OCI-M1 (cell line): ENCODE measurements around the gene PRR27.
"Not testable (repeated sequence)": the region's sequence is repeated elsewhere in the genome, so short reads cannot be mapped to it uniquely, and the experiment has no call there.

Source experiments
- DNase-seq: peaks from one replicate; lab custom pipeline; 2025; lab: John Stamatoyannopoulos, UW

Gene PRR27

DNA sequence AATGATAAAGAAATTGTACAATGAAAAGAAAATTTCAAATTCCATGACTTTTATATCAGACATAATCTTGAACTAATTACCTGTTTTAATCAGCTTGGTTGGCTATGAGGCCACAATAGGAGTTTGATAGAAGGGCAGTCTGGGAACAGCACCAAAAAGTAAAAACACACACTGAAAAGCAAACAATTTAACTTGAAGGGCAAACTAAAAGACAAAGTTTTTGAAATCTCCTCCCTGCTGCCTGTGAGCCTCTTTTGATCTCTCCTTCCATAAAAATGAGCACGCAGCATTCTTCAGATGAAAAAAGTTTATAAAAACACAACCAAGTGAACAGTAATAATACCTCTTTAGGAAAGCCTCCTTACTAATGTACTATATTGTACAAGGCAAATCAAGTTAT is 49.6 kb downstream of the PRR27 start:
- no peak for DNase-seq

DNA sequence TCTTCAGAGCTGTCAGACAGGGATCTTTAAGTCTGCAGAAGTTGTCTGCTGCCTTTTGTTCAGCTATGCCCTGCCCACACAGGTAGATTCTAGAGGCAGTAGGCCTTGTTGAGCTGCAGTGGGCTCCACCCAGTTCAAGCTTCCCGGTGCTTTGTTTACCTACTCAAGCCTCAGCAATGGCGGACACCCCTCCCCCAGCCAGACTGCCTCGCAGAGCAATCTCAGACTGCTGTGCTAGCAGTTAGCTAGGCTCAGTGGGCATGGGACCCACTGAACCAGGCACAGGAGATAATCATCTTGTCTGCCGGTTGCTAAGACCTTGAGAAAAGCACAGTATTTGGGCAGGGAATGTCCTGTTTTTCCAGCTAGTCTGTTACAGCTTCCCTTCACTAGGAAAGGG is 58.7 kb downstream of the PRR27 start:
- not testable (repeated sequence) for DNase-seq
